Naive B cell (primary cell): ENCODE results near the gene FBXO17. TPM values are rescaled to one million over a fixed set of nuclear protein-coding genes. Genes with fewer than 3 reads are reported as not detected.
A peak's percentile ranks its signal among the peaks of the same experiment; 100 is the strongest.
"Not testable (repeated sequence)": the region's sequence is repeated elsewhere in the genome, so short reads cannot be mapped to it uniquely, and the experiment has no call there.

ENCODE experiments used
- ATAC-seq, 2 donors: fragments of 150-1000 bp; cut with Tn5 transposase; 2 replicates each; pipeline ENCODE4 v1.10.0; 2021; ENCODE audit warnings: low read depth in 2 of 2, mild to moderate bottlenecking in 2 of 2, moderate library complexity in 2 of 2
- DNase-seq: peaks from one replicate; pipeline ENCODE4 v3.0.0; 2022
- H3K27ac Mint-ChIP-seq, 6 donors: one replicate each; pipeline ENCODE4 v1.8.0; 2020 to 2022; ENCODE audit warnings: mild to moderate bottlenecking in 6 of 6, mixed read lengths in 6 of 6, moderate library complexity in 5 of 6, inconsistent platforms in 2 of 6
- H3K27me3 Mint-ChIP-seq, 3 donors: one replicate each; pipeline ENCODE4 v1.8.0; 2021 to 2022; ENCODE audit warnings: mixed read lengths in 3 of 3, mild to moderate bottlenecking in 1 of 3
- H3K36me3 Mint-ChIP-seq, 2 donors: one replicate each; pipeline ENCODE4 v1.8.0; 2020 to 2022; ENCODE audit warnings: mixed read lengths in 2 of 2, inconsistent platforms in 1 of 2, mild to moderate bottlenecking in 1 of 2
- H3K4me1 Mint-ChIP-seq, 3 donors: one replicate each; pipeline ENCODE4 v1.8.0; 2020 to 2022; ENCODE audit warnings: mixed read lengths in 3 of 3, inconsistent platforms in 1 of 3, mild to moderate bottlenecking in 1 of 3, moderate library complexity in 1 of 3
- H3K4me3 Mint-ChIP-seq, 8 donors: one replicate each; pipeline ENCODE4 v1.8.0; 2020 to 2022; ENCODE audit warnings: mild to moderate bottlenecking in 8 of 8, mixed read lengths in 8 of 8, moderate library complexity in 8 of 8, inconsistent platforms in 2 of 8
- H3K9me3 Mint-ChIP-seq, 7 donors: one replicate each; pipeline ENCODE4 v1.8.0; 2020 to 2022; ENCODE audit warnings: mixed read lengths in 7 of 7, mild to moderate bottlenecking in 5 of 7, inconsistent platforms in 2 of 7, moderate library complexity in 1 of 7
- polyA plus RNA-seq, 6 donors: library from polyadenylated mRNA; unstranded; fragments of 300-500 nt; fragmentation: Illumina TruSeq; gene quantifications; one replicate each; pipeline ENCODE4 v1.2.3, GENCODE V29; 2021; ENCODE audit warnings: low read depth in 6 of 6

FBXO17 gene
- polyA plus RNA-seq, 6 donors from 2014 or later: not detected

DNA sequence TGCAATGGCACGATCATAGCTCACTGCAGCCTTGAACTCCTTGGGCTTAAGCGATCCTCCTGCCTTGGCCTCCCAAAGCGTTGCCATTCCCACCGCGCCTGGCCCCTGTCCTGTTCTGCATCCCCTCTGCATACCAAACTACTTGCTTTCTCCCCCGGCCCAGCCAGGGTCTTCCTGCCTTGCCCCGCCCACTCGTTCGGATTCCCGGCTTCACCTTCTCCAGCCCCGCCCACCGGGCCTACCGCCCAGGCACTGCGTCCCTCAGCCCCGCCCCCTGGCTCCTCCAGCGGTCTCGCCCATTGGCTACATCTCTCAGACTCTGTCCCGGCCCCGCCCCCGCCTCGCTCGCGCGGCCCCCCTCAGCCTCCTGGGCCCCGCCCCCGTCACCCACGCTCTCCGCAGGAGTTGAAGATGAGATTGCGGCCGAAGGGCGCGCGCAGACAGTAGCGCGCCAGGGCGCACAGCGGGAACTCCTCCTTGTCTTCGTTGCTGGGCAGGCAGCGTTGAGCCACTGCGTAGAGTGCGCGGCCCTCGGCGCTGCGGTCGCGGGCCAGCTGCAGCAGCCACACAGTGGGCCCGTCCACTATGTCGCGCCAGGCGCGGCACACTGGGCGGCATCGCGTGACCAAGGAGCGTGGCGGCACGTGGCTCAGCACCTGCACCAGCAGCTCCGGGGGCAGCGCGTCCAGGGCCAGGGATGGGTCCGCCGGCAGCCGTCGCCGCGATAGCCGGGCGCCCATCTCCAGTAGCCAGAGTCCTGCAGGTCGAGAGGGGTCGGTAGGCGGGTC is 25.8 kb downstream of the FBXO17 start:
- Mint-ChIP-seq H3K9me3 (peaks cover 0 to 7% (median 0%) of the 10 kb centered on the region in 7 donors), H3K27ac (no peak overlapping the region)
- peak; percentile 87 to 90 for ATAC-seq

GRCh38 chr19:38946229-38947010 is 29.1 kb downstream of the FBXO17 start:
- no peak for DNase-seq
- H3K4me3 Mint-ChIP-seq: no peak overlapping the region
- H3K4me1 Mint-ChIP-seq: peaks cover 11 to 13% (median 11%) of the 10 kb centered on the region in 3 donors
- no peak for ATAC-seq
- no peaks in the 10 kb centered on the region for H3K36me3 Mint-ChIP-seq
- peaks cover 10 to 35% (median 16%) of the 10 kb centered on the region in 3 donors for H3K27me3 Mint-ChIP-seq
- peaks cover 0 to 4% (median 0%) of the 10 kb centered on the region in 7 donors for H3K9me3 Mint-ChIP-seq
- no peak overlapping the region for H3K27ac Mint-ChIP-seq

More for the DNA sequence above, 25.8 kb downstream of the FBXO17 start:
- peaks cover 0 to 4% of the 10 kb centered on the region in 2 donors for H3K36me3 Mint-ChIP-seq
- peak; percentile 53 for DNase-seq
- peaks cover 12 to 57% (median 40%) of the 10 kb centered on the region in 3 donors for H3K27me3 Mint-ChIP-seq
- H3K4me1 Mint-ChIP-seq: peaks cover 11 to 19% (median 15%) of the 10 kb centered on the region in 3 donors
- H3K4me3 Mint-ChIP-seq: peak overlapping the region; percentile 56 to 90 (median 76)

- H3K27ac Mint-ChIP-seq: no peak overlapping the region
These were observed 29.8 kb downstream of the FBXO17 start for GRCh38 chr19:38945562-38946228.

DNA sequence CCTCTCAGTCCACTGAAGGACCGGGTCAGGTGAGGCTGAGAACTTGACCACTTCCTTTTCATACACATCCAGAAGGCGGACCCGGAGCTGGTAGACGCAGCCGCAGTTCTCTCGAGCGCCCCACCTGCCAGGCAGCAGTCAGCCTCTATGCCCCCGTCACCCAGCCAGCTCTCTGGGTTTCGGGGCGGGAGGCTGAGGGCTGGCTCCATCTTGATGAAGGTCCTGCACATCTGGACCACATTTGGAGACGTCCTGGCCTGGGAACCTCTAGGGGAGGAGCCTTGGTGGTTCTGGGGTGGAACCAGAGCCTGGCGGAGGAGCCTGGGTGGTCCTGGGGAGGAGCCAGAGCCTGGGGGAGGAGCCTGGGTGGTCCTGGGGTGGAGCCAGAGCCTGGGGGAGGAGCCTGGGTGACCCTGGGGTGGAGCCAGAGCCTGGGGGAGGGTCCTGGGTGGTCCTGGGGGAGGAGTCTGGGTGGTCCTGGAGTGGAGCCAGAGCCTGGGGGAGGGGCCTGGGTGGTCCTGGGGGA is 30.5 kb downstream of the FBXO17 start:
- DNase-seq (no peak), ATAC-seq (no peak)
- Mint-ChIP-seq H3K27ac (no peak overlapping the region), H3K4me3 (no peak overlapping the region), H3K27me3 (peaks cover 9 to 35% (median 18%) of the 10 kb centered on the region in 3 donors), H3K9me3 (peaks cover 0 to 4% (median 0%) of the 10 kb centered on the region in 7 donors), H3K4me1 (peaks cover 5 to 10% (median 7%) of the 10 kb centered on the region in 3 donors), H3K36me3 (no peaks in the 10 kb centered on the region)

More at GRCh38 chr19:38945562-38946228, 29.8 kb downstream of the FBXO17 start:
- H3K4me1 Mint-ChIP-seq: peaks cover 11 to 13% (median 11%) of the 10 kb centered on the region in 3 donors
- no peak for DNase-seq
- ATAC-seq: no peak
- H3K9me3 Mint-ChIP-seq: peaks cover 0 to 4% (median 0%) of the 10 kb centered on the region in 7 donors
- no peak overlapping the region for H3K4me3 Mint-ChIP-seq
- H3K27me3 Mint-ChIP-seq: peaks cover 10 to 36% (median 16%) of the 10 kb centered on the region in 3 donors
- H3K36me3 Mint-ChIP-seq: no peaks in the 10 kb centered on the region

DNA sequence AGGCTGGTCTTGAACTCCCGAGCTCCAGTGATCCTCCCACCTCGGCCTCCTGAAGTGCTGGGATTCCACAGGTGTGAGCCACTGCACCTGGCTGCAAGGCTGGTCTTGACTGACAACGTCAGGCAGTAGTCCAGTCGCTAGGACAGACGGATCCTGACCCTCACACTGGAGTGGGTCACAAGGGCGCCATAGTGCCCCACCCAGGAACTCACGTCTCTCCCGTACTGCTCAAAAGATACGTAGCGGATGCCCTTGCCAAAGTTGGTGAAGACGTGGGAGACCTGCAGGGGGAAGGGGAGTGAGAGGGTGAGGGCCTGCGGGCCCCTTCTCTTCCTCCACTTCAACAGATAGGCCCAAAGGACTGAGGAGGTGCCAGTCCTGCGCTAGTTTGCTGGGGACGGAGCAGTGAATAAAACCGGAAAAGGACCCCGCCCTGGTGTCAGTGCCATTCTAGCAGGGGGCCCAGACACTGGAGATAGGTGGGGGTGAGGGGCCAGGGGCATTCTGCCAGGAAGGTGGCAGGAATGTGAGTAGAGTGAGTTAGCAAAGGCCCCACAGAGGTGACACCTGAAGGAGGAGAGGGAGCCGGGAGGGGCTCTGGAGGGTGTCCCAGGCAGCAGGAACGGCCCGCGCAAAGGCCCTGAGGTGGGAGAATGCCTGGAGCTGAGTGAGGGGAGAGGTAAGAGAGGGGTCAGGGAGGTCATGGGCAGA is 32.9 kb downstream of the FBXO17 start:
- ATAC-seq: no peak
- Mint-ChIP-seq H3K4me3 (no peak overlapping the region), H3K4me1 (no peaks in the 10 kb centered on the region), H3K27me3 (peaks cover 10 to 27% (median 18%) of the 10 kb centered on the region in 3 donors), H3K9me3 (peaks cover 0 to 3% (median 0%) of the 10 kb centered on the region in 7 donors), H3K36me3 (no peaks in the 10 kb centered on the region), H3K27ac (peak overlapping the region in 1 of 6 donors; percentile 68)
- DNase-seq: no peak

- Mint-ChIP-seq H3K9me3 (peaks cover 0 to 3% (median 0%) of the 10 kb centered on the region in 7 donors), H3K4me1 (no peaks in the 10 kb centered on the region), H3K36me3 (no peaks in the 10 kb centered on the region), H3K27ac (no peak overlapping the region), H3K27me3 (peaks cover 10 to 27% (median 17%) of the 10 kb centered on the region in 3 donors), H3K4me3 (no peak overlapping the region)
- no peak for ATAC-seq
- no peak for DNase-seq
These were observed 33.6 kb downstream of the FBXO17 start for GRCh38 chr19:38941979-38942378.

DNA sequence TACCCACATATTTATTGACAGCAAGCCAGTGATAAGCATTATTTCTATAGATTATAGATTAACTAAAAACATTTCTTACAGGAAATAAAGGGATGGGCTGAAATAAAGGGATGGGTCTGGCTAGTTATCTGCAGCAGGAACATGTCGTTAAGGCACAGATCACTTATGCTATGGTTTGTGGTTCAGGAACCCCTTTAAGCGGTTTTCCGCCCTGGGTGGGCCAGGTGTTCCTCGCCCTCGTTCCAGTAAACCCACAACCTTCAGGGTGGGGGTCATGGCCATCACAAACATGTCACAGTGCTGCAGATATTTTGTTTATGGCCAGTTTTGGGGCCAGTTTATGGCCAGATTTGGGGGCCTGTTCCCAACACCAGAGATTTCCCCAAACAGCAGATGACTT is 34.1 kb downstream of the FBXO17 start:
- ATAC-seq, H3K36me3 Mint-ChIP-seq, H3K4me3 Mint-ChIP-seq, H3K9me3 Mint-ChIP-seq, H3K4me1 Mint-ChIP-seq, DNase-seq: not testable (repeated sequence)
- H3K27me3 Mint-ChIP-seq: peaks cover 10 to 23% (median 12%) of the 10 kb centered on the region in 3 donors
- H3K27ac Mint-ChIP-seq: peak overlapping the region in 2 of 6 donors; percentile 33 to 45

DNA sequence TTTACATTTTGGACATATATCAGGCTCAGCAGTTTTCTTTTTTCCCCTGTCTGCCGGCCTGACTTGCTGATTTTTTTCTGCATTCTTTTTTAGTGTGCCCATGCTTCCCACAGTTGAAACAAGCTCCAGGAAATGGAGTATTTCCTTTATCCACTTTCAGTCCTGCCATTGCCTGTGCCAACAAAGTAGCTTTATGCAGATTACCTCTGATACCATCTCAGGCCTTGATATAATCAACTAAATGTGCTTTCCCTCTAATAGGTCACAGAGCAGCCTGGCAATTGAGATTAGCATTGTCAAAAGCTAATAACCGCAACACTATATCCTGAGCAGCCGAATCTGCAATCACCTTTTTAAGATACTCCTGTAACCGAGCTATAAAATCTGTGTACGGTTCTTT is 35.6 kb downstream of the FBXO17 start:
- Mint-ChIP-seq H3K36me3 (peaks cover 0 to 2% of the 10 kb centered on the region in 2 donors), H3K9me3 (peaks cover 0 to 13% (median 2%) of the 10 kb centered on the region in 7 donors), H3K27ac (no peak overlapping the region), H3K4me3 (no peak overlapping the region), H3K27me3 (peaks cover 10 to 21% (median 11%) of the 10 kb centered on the region in 3 donors), H3K4me1 (no peaks in the 10 kb centered on the region)
- DNase-seq: no peak
- ATAC-seq: no peak

GRCh38 chr19:38933544-38933943 is 42.0 kb downstream of the FBXO17 start:
- H3K9me3 Mint-ChIP-seq: peaks cover 0 to 18% (median 5%) of the 10 kb centered on the region in 7 donors
- H3K4me3 Mint-ChIP-seq: peak overlapping the region in 2 of 8 donors; percentile 12 to 35
- peaks cover 26 to 29% (median 27%) of the 10 kb centered on the region in 3 donors for H3K4me1 Mint-ChIP-seq
- no peak for ATAC-seq
- peaks cover 0 to 9% of the 10 kb centered on the region in 2 donors for H3K36me3 Mint-ChIP-seq
- DNase-seq: no peak
- no peaks in the 10 kb centered on the region for H3K27me3 Mint-ChIP-seq
- peak overlapping the region in 2 of 6 donors; percentile 8 to 49 for H3K27ac Mint-ChIP-seq

- H3K9me3 Mint-ChIP-seq: peaks cover 0 to 18% (median 5%) of the 10 kb centered on the region in 7 donors
- peaks cover 0 to 9% of the 10 kb centered on the region in 2 donors for H3K36me3 Mint-ChIP-seq
- DNase-seq (peak; percentile 33), ATAC-seq (no peak)
- no peaks in the 10 kb centered on the region for H3K27me3 Mint-ChIP-seq
- H3K4me1 Mint-ChIP-seq: peaks cover 26 to 29% (median 29%) of the 10 kb centered on the region in 3 donors
- peak overlapping the region in 1 of 6 donors; percentile 60 for H3K27ac Mint-ChIP-seq
- H3K4me3 Mint-ChIP-seq: peak overlapping the region; percentile 40 to 96 (median 64)
These were observed 42.9 kb downstream of the FBXO17 start for GRCh38 chr19:38932425-38933179.

DNA sequence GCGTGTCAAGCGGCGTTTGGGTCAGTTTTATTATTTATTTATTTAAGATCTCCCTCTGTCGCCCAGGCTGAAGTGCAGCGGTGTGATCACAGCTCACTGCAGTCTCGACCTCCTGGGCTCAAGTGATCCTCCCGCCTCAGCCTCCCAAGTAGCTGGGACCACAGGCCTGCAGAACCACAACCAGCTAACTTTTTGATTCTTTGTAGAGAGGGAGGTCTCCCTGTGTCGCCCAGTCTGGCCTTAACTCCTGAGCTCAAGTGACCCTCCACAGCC is 44.1 kb downstream of the FBXO17 start:
- H3K9me3 Mint-ChIP-seq: peaks cover 0 to 18% (median 5%) of the 10 kb centered on the region in 7 donors
- peaks cover 26 to 29% (median 29%) of the 10 kb centered on the region in 3 donors for H3K4me1 Mint-ChIP-seq
- ATAC-seq: no peak
- peak overlapping the region; percentile 96 to 99 (median 98) for H3K4me3 Mint-ChIP-seq
- H3K27ac Mint-ChIP-seq: peak overlapping the region in 5 of 6 donors; percentile 94 to 100 (median 99)
- H3K36me3 Mint-ChIP-seq: peaks cover 0 to 9% of the 10 kb centered on the region in 2 donors
- no peaks in the 10 kb centered on the region for H3K27me3 Mint-ChIP-seq
- no peak for DNase-seq
